Hepatocyte (in vitro differentiated cells): ENCODE data around the gene CABCOCO1.

Source experiments
- EZH2phosphoT487 ChIP-seq: fragments of 200-600 bp; sonication (generic); IDR thresholded peaks from one replicate; pipeline ENCODE4 v1.6.1; 2018; ENCODE audit warnings: antibody characterized with exemption, mild to moderate bottlenecking, low read depth, moderate library complexity; ENCODE audit not compliant: unreplicated experiment, severe bottlenecking
- TF ChIP-seq, protein P1 (sequence below): fragments of 200-600 bp; sonication (generic); IDR thresholded peaks from 2 replicates; pipeline ENCODE4 v1.5.1; 2016; ENCODE audit warnings: antibody characterized with exemption, mild to moderate bottlenecking; ENCODE audit not compliant: poor library complexity

DNA sequence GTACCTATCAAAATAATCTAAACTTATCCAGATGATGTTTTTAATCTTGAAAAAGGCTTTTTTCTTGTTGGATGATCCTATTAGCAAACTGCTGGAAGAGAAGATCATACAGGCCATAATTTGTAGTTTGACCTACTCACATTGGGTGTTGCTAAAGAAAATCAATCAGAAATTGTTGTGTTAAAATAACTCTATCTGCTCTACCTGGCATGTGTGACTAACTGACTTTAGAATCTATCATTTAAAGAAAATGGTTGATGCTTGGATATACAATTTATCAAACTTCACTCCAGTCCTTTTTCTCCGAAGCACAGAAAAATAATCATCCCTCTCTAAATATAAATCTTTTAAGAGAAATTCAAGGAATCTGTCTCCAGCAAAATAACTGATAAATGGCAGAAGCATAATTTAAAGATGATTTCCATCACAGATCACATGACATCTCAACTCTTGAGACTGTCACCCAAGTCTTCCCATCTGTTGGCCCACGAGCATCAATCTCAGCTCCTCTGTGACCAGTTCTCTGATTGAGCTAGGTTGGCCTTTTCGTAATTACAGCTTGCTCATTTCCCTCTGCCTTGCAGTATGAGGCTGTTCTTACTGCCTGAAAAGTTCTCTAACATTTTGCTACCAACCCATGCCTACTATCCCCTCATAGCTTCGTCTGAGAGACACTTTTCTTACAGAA is 36.4 kb downstream of the CABCOCO1 start:
- TF ChIP-seq, protein P1, sequence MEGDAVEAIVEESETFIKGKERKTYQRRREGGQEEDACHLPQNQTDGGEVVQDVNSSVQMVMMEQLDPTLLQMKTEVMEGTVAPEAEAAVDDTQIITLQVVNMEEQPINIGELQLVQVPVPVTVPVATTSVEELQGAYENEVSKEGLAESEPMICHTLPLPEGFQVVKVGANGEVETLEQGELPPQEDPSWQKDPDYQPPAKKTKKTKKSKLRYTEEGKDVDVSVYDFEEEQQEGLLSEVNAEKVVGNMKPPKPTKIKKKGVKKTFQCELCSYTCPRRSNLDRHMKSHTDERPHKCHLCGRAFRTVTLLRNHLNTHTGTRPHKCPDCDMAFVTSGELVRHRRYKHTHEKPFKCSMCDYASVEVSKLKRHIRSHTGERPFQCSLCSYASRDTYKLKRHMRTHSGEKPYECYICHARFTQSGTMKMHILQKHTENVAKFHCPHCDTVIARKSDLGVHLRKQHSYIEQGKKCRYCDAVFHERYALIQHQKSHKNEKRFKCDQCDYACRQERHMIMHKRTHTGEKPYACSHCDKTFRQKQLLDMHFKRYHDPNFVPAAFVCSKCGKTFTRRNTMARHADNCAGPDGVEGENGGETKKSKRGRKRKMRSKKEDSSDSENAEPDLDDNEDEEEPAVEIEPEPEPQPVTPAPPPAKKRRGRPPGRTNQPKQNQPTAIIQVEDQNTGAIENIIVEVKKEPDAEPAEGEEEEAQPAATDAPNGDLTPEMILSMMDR: no peak
- TF ChIP-seq EZH2phosphoT487: no peak
